Stimulated activated CD4-positive, alpha-beta T cell treated with anti-CD3 and anti-CD28 coated beads, Interleukin-1b, Interleukin-23, amount 100 ng/mL, for 4 hours (primary cell): ENCODE data around the gene ZBTB2.
"Not testable (repeated sequence)": the region's sequence is repeated elsewhere in the genome, so short reads cannot be mapped to it uniquely, and the experiment has no call there.

Experiments
- DNase-seq, 2 donors: peaks; one replicate each; pipeline ENCODE4 v3.0.0-alpha.2; 2020; ENCODE audit warnings: low read depth in 2 of 2

The ZBTB2 gene

DNA sequence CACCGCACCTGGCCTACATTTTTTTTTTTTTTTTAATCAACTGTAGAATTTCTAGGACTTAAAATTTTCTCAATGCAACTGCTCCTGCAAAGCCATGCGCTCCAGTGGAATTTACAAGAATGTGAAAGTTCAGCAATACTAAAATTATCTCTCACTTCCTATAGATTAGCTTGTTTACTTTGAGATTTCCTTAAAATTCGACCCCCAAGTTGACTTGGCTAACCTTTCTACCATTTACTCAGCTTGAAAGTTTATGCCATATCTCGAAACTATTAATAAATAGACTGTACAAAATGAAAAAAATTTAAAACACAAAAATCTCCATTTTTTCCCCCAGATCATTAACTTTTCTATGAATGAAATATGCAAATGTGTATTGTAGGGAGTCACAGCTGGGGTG lies 64.3 kb downstream of the ZBTB2 start:
- DNase-seq, result no peak

DNA sequence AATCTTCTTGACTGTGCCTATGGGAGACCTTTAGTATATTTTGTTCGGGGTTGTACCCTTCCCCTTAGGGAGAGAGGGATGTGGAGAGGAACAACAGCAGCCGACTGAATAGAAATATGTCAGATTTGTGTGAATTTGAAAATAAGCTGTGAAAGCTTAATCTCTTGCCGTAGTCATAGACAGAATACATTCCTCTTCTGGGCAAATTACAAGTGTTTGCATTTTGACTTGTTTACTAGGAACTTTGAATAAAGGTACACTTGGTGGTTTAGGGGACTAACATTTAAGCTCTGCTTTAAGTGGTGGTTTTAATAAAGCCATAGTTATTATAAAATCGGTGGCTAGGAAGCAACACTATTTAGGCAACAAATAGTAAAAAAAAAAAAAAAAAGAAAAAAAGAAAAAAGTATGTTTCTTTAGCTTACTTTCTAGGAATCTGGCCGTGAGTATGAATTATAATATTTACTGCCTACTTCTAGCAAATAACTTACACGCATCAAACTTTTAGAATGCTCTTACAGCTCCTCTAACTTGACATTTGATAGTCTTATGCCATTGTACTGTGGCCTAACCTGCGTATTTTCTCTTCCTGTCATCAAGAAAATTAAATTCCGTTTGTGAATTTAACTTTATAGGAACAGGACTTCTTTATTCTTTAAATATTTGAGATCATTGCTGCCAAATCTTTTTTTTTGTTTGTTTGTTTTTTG lies 65.1 kb downstream of the ZBTB2 start:
- no peak for DNase-seq

DNA sequence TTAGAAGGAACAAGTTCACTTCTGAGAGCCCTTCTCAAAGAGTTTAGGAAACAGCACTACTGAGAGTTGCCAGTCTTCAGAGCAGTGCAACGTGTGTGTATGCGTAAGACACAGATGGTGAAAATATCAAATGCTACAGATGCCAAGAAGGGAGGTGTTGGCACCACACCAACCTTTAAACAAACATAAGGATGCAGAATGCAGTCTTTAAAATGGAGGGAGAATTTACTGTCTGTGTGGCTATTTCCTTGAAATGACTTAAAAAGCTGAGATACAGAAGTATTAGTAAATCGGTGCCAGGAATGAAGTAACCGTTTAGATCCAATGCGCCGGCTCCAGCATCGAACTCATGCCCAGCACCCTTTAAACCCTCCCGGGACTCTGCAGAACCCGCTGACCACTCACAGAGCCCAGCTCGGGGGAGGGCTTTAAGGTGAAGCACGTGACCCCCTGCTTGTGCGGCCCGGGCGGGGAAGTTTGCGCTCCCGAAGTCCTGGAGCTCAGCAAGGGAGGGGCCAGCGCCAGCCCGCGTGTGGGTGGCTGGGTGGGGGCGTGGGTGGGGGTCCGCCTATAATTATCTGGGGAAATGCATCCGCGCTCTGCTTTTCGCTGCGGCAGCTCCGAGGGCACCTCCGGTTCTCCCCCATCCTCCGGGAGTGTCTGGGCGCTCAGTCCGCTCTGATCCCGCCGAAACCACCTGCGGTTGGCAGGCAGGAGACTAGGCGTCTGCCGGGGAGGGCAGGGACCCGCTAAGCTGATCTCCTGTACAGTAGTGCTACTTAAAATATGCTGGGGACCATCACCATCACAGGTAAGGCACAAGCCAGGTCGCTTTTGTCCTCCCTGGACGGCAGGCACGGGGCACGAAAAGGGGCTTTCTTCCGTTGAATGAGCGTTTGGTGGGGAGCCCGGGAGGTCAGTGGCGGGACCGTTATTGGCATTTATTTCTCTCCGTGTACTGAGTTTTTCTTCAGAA lies 66.0 kb downstream of the ZBTB2 start:
- no peak for DNase-seq

DNA sequence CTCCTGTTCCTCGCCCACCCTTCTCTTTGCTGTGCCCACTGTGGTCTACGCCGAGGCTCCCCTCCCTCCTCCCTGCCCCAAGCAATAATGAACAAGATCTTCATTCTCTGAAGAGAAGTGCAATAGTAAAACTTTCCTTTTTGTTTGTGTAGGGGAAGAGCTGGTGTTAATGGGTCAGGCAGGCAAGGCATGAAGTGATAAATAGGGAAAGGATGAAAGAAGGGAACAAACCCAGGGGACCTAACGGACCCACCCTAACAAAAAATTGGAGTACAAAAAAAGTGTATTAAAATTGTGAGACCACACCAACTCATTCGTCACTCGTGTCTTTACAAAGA lies 66.9 kb downstream of the ZBTB2 start:
- no peak for DNase-seq

DNA sequence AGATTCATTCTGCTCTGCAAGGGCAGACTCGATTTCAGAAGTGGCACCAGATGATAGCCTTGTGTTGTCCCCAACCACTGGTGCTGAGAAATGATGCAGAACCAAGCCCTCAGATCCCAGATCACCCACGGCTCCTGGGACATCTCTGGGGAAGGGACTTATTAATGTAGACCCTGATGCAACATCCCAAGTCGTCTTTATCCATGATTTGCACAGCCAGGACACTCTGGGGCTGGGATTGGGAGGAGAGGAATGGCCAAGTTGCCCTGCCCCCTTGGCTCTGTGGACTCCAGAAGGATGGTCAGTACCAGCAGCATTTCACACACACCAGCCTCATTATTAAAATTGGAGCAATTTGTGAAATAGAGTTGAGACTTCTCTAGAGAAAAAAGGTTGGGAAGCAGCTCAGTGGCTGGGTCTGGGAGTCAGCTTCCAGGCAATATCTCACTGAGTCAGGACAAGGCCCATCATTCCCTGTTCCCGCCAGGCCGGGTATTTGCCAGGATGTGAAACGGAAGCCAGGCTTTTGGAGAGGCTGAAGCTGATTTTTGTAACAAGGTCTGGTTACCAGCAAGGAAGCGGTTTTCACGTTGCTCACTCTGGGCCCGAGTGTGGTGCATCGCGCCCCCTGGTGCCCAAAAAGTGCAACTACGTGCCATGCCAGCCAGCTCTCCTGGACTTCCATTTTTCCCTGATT lies 67.4 kb downstream of the ZBTB2 start:
- peak; percentile 55 to 61 for DNase-seq

DNA sequence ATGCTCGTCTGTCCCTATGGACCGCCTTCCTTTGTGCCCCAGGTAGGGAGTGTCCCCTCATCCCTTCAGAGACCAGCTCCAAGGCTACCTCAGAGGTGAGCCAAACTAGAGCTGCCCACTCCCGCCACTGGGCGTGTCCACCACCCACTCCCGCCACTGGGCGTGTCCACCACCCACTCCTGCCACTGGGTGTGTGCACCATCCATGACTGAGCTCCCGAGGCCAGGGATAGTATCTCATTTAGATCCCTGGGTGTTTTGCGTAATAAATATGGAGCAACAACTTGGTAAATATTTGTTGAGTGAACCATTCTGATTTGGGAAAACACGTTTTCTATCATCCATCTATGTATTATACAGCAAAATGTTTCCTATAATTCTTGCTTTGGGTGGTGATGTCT lies 68.8 kb downstream of the ZBTB2 start:
- no peak for DNase-seq

DNA sequence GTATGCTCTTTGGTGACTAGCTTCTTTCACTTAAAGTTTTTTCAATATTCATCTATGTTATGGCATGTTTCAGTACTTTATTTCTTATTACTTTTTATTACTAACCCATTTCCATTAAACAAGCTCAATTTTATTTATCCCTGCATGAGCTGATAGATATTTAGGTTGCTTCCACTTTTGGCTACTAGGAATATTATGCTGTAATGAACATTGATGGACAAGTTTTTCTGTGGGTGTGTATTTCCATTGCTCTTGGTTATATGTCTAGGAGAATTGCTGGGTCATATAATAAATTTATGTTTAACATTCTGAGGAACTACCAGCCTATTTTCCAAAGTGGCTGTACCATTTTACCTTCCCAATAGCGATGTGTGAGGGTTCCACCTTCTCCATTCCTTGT lies 69.9 kb downstream of the ZBTB2 start:
- DNase-seq, result no peak

DNA sequence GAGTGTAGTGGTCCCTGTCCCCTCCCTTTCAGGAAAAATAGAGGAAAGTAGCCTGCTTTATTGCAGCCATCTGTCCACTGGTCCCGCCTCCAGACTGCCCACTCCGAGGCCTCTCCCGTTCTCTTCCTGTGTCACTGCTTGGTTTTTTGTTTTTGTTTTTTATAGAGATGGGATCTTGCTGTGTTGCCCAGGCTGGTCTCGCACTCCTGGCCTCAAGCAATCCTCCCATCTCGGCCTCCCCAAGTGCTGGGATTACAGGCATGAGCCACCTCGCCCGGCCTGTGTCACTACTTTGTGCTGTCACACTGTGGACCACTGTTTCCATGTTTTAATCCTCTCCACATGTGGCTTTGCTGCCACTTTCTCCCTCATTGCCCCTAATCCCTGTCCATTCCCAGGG lies 71.2 kb downstream of the ZBTB2 start:
- DNase-seq, result no peak

DNA sequence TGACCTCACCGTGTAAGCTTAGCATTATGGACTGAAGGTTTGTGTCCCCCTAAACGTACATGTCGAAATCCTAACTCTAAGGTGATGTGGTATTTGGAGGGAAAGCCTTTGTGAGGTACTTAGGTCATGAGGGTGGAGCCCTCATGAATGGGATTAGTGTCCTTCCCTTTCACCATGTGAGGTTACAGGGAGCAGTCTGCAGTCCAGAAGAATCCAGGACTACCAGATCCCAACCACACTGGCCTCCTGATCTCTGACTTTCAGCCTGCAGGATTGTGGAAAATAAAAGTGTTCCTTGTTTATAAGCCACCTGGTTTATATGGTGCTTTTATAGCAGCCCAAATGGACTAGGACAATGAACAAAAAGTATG lies 73.4 kb downstream of the ZBTB2 start:
- DNase-seq, result no peak

DNA sequence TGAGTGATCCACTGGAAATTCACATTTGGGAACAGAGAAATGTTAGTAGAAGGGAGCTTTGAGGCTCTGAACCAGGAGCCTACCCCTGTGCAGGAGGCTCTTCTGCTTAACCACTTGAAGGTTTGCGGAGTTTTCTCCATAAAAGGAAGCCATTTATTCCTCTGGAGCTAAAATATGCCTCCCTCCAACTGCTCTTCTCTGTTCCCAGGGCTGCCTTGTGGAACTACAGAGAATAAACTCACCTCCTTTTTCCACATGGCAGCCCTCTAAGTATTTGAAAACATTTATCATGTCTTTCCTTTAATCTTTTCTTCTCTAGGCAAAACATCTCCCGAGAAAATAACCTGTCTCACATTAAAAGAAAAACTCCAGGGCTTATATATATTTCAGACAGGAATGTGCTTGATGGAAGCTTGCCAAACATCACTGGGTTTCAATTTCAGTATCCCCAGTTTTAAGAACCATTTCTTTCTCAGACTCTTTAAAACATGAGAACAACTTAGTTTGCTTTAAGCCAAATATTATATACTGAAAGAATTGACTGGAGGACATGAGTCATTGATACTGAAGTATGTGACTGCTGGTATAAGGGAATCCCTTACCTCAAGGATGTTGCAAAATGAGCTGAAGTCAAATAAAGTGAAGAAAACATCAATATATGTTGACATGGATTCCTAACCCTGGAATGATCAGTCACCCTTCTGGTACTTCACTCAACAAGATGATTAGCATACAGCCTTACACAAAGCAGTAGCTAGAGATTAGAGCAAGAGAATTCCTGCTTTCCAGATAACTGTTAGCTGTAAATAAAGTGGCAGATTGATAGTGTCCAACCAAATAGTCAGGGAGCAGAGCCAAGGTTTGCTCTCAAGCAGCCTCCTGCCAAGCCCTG lies 74.0 kb downstream of the ZBTB2 start:
- no peak for DNase-seq

DNA sequence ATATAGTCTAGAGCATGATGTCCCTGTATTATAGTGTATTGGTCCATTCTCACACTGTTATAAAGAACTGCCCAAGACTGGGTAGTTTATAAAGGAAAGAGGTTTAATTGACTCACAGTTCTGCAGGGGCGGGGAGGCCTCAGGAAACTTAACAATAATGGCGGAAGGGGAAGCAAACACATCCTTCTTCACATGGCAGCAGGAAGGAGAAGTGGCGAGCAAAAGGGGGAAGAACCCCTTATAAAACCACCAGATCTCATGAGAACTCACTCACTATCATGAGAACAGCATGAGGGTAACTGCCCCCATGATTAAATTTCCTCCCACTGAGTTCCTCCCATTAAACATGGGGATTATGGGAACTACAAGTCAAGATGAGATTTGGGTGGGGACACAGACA lies 75.7 kb downstream of the ZBTB2 start:
- DNase-seq, result not testable (repeated sequence)
